ENCODE results near the gene PRAME.
"Not testable (repeated sequence)": the region's sequence is repeated elsewhere in the genome, so short reads cannot be mapped to it uniquely, and the experiment has no call there.

The PRAME gene

GRCh38 chr22:22550789-22551434 lies 8.2 kb downstream of the PRAME start:
- no peak for DNase-seq

DNA sequence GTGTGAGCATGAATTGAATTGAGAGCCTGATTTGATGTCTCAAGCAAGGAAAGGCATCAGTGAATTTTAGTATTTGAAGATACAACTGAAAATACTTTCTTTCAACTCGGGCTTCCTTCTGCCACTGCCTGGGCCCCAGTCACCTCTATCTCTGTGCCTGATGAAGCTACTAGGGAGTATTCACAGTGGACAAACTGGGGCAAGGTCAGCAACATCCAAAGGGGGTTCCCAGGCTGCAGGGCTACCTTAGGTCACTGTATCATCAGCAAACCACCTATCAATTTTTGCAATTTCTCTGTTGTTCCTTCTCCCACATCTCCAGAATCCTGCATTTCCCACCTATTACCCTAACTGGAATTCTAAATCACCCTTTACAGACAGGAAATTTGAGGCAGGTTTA lies 10.2 kb downstream of the PRAME start:
- no peak for DNase-seq

DNA sequence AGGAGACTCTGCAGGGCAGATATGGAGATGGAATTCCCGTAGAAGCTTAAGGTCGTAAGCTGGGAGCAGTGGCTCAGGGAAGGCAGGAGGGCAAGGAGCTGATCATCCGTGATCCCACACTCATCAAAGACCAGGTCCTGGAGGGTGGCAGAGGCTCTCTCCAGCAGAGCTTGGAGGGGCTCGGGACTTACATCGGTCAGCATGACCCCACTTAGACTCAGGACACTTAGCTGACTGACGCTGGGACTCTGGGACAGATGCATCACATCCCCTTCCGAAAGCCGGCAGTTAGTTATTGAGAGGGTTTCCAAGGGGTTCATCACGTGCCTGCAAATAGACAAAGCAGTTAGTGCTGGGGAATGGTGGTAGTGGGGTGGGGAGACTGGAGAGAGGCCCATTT lies 10.7 kb downstream of the PRAME start:
- DNase-seq: no peak

DNA sequence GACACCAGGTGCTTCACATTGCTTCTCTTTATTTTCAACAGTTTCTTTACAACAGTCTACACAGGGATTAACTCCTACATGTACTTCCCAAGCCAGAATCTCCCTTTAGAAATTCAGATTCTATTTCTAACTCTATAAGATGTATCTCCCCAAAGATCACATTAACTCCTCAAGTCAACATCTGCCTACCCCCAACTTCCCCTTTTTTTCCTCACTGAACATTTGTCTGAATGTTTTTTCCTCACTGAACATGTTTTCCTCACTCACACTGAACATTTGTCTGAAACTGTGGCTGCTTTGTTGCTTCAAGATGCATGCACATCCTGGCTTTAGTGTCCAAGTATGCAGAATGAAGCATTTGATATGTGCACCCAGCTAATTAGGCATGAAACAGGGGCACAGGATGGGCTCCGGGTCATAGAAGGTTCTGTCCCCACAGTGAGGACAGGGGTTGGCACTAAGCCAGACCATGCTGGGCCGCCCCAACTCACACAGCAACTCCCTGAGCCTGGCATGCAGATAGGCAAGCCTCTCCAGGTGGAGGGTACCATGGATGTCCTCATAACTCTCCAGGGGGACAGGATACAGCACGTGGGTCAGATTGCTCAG lies 11.3 kb downstream of the PRAME start:
- DNase-seq: no peak

GRCh38 chr22:22547226-22547625 lies 11.8 kb downstream of the PRAME start:
- no peak for DNase-seq

GRCh38 chr22:22546490-22546889 lies 12.6 kb downstream of the PRAME start:
- DNase-seq: no peak

- DNase-seq: no peak
Measured at GRCh38 chr22:22545084-22545483, 14.0 kb downstream of the PRAME start.

DNA sequence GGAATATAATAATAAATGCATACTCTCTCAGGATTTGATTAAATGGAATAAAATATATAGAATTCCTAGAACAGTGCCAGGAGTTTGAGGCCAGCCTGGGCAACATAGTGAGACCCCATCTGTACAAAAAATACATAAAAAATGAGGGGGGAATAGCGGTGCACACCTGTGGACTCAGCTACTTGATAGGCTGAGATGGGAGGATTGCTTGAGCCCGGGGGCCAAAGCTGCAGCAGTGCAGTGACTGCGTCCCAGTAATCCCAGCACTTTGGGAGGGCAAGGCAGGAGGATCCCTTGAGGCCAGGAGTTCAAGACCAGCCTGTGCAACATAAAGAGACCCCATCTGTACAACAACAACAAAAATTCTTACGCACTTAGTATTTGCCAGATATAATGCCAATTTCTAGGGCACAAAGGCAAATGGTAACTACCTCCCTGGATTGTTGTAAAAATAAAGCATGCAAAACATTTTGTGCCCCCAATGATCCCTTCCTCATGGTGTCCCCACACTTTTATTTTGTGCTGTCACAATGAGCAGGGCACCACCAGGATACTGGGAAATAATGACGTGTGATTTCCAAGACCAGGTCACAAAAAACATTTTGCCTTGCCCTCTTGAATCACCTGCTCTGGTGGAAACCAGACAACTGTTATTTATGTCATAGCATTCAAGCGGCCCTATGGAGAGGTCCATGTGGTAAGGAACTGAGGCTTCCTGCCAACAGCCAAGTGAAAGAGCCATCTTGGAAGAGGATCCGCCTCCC lies 20.7 kb downstream of the PRAME start:
- DNase-seq: no peak

DNA sequence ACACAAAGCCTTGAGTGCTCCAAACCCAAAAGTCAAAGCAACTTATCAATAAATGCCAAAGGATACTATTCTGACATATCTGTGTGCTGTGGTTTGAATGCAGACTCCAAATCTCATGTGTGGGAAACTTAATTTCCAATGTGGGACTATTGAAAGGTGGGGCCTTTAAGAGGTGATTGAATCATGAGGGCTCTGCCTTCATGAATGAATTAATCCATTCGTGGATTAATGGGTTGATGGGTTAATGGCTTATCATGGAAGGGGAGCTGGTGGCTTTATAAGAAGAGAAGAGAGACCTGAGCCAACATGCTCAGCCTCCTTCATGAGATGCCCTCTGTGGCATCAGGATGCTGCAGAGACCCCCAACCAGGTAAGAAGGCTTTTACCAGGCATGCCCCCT lies 22.1 kb downstream of the PRAME start:
- DNase-seq: no peak

GRCh38 chr22:22536515-22536914 lies 22.6 kb downstream of the PRAME start:
- DNase-seq: no peak

DNA sequence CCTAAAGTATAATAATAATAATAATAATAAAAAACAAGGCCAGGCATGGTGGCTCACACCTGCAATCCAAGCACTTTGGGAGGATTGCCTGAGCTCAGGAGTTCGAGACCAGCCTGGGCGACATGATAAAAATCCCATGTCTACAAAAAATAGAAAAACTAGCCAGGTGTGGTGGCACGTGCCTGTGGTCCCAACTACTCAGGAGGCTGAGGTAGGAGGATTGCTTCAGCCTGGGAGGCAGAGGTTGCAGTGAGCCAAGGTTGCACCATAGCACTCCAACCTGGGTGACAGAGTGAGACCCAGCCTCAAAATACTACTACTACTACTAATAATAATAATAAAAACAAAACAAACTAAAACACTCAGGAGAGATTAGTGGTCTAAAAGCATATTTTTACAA lies 23.4 kb downstream of the PRAME start:
- no peak for DNase-seq

- DNase-seq: no peak
Measured at GRCh38 chr22:22534604-22535415, 24.3 kb downstream of the PRAME start.

DNA sequence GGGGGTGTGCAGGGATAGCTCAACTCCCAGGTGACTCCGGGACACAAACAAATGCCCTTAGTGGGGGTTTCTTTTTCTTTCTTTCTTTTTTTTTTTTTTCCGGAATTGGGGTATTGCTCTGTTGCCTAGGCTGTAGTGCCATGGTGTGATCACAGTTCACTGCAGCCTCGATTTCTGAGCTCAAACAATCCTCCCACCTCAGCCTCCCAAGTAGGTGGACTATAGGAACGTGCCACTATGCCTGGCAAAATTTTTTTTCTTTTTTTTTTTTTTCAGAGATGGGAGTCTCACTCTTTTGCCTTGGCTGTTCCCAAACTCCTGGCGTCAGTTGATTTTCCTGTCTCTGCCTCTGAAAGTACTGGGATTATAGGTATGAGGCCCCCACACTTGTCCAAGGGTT lies 25.2 kb downstream of the PRAME start:
- DNase-seq: no peak

DNA sequence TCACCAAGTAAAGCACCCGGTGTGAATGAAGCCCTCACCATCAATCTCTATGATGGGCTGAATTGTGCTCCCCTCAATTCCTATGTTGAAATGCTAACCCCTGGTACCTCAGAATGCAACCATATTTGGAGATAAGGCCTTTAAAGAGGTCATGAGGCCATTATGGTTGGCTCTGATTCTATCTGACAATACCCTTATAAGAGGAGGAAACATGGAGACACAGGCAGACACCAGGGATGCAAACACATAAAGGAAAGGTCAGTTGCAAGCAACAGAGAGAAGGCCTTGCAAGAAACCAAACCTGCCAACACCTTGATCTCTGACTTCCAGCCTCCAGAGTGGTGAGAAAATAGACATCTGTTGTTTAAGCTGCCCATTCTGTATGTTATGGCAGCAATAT lies 25.6 kb downstream of the PRAME start:
- DNase-seq: no peak

DNA sequence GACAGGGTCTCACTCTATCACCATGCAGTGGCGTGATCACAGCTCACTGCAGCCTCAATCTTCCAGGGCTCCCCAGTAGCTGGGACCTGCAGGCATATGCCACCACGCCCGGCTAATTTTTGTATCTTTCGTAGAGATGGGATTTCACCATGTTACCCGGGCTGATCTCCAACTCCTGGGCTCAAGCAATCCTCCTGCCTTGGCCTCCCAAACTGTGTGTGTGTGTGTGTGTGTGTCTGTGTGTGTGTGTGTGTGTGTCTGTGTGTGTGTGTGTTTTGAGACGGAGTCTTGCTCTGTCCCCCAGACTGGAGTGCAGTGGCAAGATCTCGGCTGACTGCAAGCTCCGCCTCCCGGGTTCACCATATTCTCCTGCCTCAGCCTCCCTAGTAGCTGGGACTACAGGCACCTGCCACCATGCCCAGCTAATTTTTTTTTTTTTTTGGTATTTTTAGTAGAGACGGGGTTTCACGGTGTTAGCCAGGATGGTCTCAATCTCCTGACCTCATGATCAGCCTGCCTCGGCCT lies 26.5 kb downstream of the PRAME start:
- not testable (repeated sequence) for DNase-seq

DNA sequence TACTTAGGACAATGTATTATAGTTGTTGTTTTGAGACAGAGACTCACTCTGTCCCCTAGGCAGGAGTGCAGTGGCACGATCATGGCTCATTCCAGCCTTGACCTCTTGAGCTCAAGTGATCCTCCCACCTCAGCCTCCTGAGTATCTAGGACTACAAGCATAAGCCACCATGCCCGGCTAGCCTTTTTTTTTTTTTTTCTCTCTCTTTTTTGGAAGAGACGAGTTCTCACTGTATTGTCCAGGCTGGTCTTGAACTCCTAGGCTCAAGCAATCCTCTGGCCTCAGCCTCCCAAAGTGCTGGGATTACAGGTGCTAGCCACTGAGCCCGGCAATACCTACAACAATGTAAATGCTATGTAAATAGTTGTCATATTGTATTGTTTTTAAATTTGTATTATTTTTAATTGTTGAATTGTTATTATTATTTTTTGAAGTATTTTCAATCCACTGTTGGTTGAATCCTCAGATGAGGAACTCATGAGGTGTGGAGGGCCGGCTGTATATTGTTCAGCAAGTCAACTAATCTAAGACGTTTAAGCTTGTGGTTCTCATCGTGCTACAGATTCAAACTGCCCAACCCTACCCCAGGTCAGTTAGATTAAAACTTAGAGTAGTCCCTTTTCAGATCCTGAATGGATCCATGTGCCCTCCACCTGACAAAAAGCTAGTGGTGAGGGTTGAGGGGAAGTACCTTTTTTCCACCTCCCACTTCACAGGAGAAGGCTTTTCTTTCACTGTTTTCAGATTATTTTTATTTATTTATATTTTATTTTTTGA lies 27.1 kb downstream of the PRAME start:
- no peak for DNase-seq

GRCh38 chr22:22528780-22529179 lies 30.3 kb downstream of the PRAME start:
- DNase-seq: no peak

DNA sequence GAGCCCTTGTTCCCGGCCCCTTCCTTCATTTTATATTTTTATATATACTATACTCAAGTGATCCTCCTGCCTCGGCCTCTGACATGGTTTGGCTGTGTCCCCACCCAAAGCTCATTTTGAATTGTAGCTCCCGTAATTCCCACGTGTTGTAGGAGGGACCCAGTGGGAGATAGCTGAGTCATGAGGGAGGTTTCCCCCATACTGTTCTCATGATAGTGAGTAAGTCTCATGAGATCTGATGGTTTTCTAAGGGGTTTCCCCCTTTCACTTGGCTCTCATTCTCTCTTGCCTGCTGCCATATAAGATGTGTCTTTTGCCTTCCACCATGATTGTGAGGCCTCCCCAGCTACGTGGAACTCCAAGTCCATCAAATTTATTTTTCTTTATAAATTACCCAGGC lies 31.8 kb downstream of the PRAME start:
- no peak for DNase-seq

DNA sequence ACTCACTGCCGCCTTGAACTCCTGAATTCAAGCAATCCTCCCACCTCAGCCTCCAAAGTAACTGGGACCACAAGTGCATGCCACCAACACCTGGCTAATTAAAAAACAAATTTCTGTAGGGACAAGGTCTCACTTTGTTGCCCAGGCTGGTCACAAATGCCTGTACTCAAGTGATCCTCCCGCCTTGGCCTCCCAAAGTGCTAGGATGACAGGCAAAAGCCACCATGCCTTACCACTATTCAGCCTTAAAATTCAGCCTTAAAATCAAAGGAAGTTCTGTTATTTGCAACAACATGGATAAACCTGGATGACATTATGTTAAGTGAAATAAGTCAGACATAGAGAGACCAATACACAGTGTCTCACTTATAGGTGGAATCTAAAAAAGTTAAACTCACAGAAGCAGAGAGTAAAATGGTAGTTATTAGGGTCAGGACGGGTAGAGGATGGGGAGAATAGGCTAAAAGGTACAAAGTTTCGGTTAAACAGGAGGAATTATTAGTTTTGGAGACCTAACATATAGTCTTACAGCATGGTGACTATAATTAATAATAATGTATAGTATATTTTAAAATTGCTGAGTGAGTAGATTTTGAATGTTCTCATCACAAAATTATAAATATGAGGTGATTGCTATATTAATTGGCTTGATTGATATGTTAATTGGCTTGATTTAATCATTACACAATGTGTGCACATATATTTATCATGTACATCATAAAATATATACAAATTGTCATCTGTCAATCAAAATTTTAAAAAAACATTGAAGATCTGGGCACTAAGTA lies 32.7 kb downstream of the PRAME start:
- no peak for DNase-seq

GRCh38 chr22:22523494-22523893 lies 35.6 kb downstream of the PRAME start:
- DNase-seq: no peak

- no peak for DNase-seq
Measured at GRCh38 chr22:22521631-22522030, 37.4 kb downstream of the PRAME start.
